ENCODE results near the gene MOSMO.

The MOSMO gene

GRCh38 chr16:22003195-22003594 lies 4.7 kb upstream of the MOSMO start:
- Histone ChIP-seq H3K36me3 (ENCODE audit: control insufficient read depth, insufficient read depth, low read length, severe bottlenecking) (no peaks in the 10 kb centered on the region), H3K4me3 (ENCODE audit: low read length) (no peak overlapping the region), H3K9ac (ENCODE audit: low read length) (no peak overlapping the region), H3K27me3 (replicated peaks; ENCODE audit: control insufficient read depth, insufficient read depth, low read length) (no peaks in the 10 kb centered on the region), H3K9me3 (ENCODE audit: control insufficient read depth, low read length) (no peaks in the 10 kb centered on the region), H3K4me1 (ENCODE audit: control insufficient read depth, insufficient read depth, low read length) (peaks cover 13% of the 10 kb centered on the region)
- DNase-seq (ENCODE audit: low read depth): no peak

- no peaks in the 10 kb centered on the region for H3K36me3 ChIP-seq (ENCODE audit: control insufficient read depth, insufficient read depth, low read length, severe bottlenecking)
- H3K9ac ChIP-seq (ENCODE audit: low read length): no peak overlapping the region
- no peaks in the 10 kb centered on the region for H3K9me3 ChIP-seq (ENCODE audit: control insufficient read depth, low read length)
- no peak overlapping the region for H3K4me3 ChIP-seq (ENCODE audit: low read length)
- H3K4me1 ChIP-seq (ENCODE audit: control insufficient read depth, insufficient read depth, low read length): peaks cover 17% of the 10 kb centered on the region
- no peaks in the 10 kb centered on the region for H3K27me3 ChIP-seq (replicated peaks; ENCODE audit: control insufficient read depth, insufficient read depth, low read length)
- DNase-seq (ENCODE audit: low read depth): no peak
Observed at GRCh38 chr16:22004341-22004740, 3.6 kb upstream of the MOSMO start.

GRCh38 chr16:22005746-22006145 lies 2.2 kb upstream of the MOSMO start:
- no peak overlapping the region for H3K9ac ChIP-seq (ENCODE audit: low read length)
- peaks cover 18% of the 10 kb centered on the region for H3K4me1 ChIP-seq (ENCODE audit: control insufficient read depth, insufficient read depth, low read length)
- H3K36me3 ChIP-seq (ENCODE audit: control insufficient read depth, insufficient read depth, low read length, severe bottlenecking): no peaks in the 10 kb centered on the region
- no peaks in the 10 kb centered on the region for H3K27me3 ChIP-seq (replicated peaks; ENCODE audit: control insufficient read depth, insufficient read depth, low read length)
- no peak for DNase-seq (ENCODE audit: low read depth)
- no peak overlapping the region for H3K4me3 ChIP-seq (ENCODE audit: low read length)
- H3K9me3 ChIP-seq (ENCODE audit: control insufficient read depth, low read length): no peaks in the 10 kb centered on the region

GRCh38 chr16:22006636-22007035 lies 1.3 kb upstream of the MOSMO start:
- no peak for DNase-seq (ENCODE audit: low read depth)
- Histone ChIP-seq H3K9me3 (ENCODE audit: control insufficient read depth, low read length) (no peaks in the 10 kb centered on the region), H3K4me1 (ENCODE audit: control insufficient read depth, insufficient read depth, low read length) (peaks cover 11% of the 10 kb centered on the region), H3K27me3 (replicated peaks; ENCODE audit: control insufficient read depth, insufficient read depth, low read length) (no peaks in the 10 kb centered on the region), H3K9ac (ENCODE audit: low read length) (no peak overlapping the region), H3K36me3 (ENCODE audit: control insufficient read depth, insufficient read depth, low read length, severe bottlenecking) (no peaks in the 10 kb centered on the region), H3K4me3 (ENCODE audit: low read length) (no peak overlapping the region)

- H3K36me3 ChIP-seq (ENCODE audit: control insufficient read depth, insufficient read depth, low read length, severe bottlenecking): no peaks in the 10 kb centered on the region
- H3K9me3 ChIP-seq (ENCODE audit: control insufficient read depth, low read length): no peaks in the 10 kb centered on the region
- H3K27me3 ChIP-seq (replicated peaks; ENCODE audit: control insufficient read depth, insufficient read depth, low read length): no peaks in the 10 kb centered on the region
- H3K4me1 ChIP-seq (ENCODE audit: control insufficient read depth, insufficient read depth, low read length): peaks cover 11% of the 10 kb centered on the region
- H3K4me3 ChIP-seq (ENCODE audit: low read length): peak overlapping the region; percentile 90
- no peak for DNase-seq (ENCODE audit: low read depth)
- peak overlapping the region; percentile 90 for H3K9ac ChIP-seq (ENCODE audit: low read length)
Observed at GRCh38 chr16:22007159-22007508, 777 bp upstream of the MOSMO start.

GRCh38 chr16:22008215-22009059 lies 526 bp downstream of the MOSMO start:
- DNase-seq (ENCODE audit: low read depth): peak; percentile 64

DNA sequence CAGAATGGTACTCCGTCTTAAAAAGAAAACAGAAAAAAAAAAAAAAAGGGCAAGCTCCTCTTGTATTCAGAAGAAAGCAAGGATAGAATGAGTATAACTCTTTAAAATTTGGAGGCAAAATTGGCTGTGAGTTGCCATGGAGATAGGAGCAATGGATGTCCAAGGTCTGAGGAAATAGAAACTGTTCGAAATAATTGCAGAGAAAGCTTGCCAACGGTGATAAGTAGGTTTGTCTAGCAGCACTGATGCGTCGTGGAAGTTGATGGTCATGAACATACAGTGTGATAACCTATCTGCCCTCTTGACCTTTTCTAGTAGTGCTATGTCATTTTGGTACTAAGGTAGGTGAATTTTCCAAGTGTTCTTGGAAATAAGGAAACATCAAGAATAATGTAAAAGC lies 3.0 kb downstream of the MOSMO start:
- Histone ChIP-seq H3K4me1 (ENCODE audit: control insufficient read depth, insufficient read depth, low read length) (peaks cover 11% of the 10 kb centered on the region), H3K4me3 (ENCODE audit: low read length) (no peak overlapping the region), H3K9me3 (ENCODE audit: control insufficient read depth, low read length) (no peaks in the 10 kb centered on the region), H3K9ac (ENCODE audit: low read length) (no peak overlapping the region), H3K36me3 (ENCODE audit: control insufficient read depth, insufficient read depth, low read length, severe bottlenecking) (no peaks in the 10 kb centered on the region), H3K27me3 (replicated peaks; ENCODE audit: control insufficient read depth, insufficient read depth, low read length) (no peaks in the 10 kb centered on the region)
- no peak for DNase-seq (ENCODE audit: low read depth)

More at GRCh38 chr16:22008215-22009059, 526 bp downstream of the MOSMO start:
- Histone ChIP-seq H3K9ac (ENCODE audit: low read length) (peak overlapping the region; percentile 85), H3K4me1 (ENCODE audit: control insufficient read depth, insufficient read depth, low read length) (peaks cover 11% of the 10 kb centered on the region), H3K4me3 (ENCODE audit: low read length) (peak overlapping the region; percentile 89), H3K9me3 (ENCODE audit: control insufficient read depth, low read length) (no peaks in the 10 kb centered on the region), H3K36me3 (ENCODE audit: control insufficient read depth, insufficient read depth, low read length, severe bottlenecking) (no peaks in the 10 kb centered on the region), H3K27me3 (replicated peaks; ENCODE audit: control insufficient read depth, insufficient read depth, low read length) (no peaks in the 10 kb centered on the region)

- H3K4me1 ChIP-seq (ENCODE audit: control insufficient read depth, insufficient read depth, low read length): peaks cover 7% of the 10 kb centered on the region
- no peak overlapping the region for H3K4me3 ChIP-seq (ENCODE audit: low read length)
- H3K9me3 ChIP-seq (ENCODE audit: control insufficient read depth, low read length): no peaks in the 10 kb centered on the region
Observed at GRCh38 chr16:22012241-22012640, 4.3 kb downstream of the MOSMO start.

GRCh38 chr16:22013486-22013885 lies 5.6 kb downstream of the MOSMO start:
- no peak overlapping the region for H3K4me3 ChIP-seq (ENCODE audit: low read length)
- no peak overlapping the region for H3K9ac ChIP-seq (ENCODE audit: low read length)
- H3K4me1 ChIP-seq (ENCODE audit: control insufficient read depth, insufficient read depth, low read length): peaks cover 13% of the 10 kb centered on the region
- DNase-seq (ENCODE audit: low read depth): no peak
- H3K36me3 ChIP-seq (ENCODE audit: control insufficient read depth, insufficient read depth, low read length, severe bottlenecking): no peaks in the 10 kb centered on the region
- H3K27me3 ChIP-seq (replicated peaks; ENCODE audit: control insufficient read depth, insufficient read depth, low read length): no peaks in the 10 kb centered on the region
- H3K9me3 ChIP-seq (ENCODE audit: control insufficient read depth, low read length): no peaks in the 10 kb centered on the region

More at GRCh38 chr16:22012241-22012640, 4.3 kb downstream of the MOSMO start:
- no peak overlapping the region for H3K9ac ChIP-seq (ENCODE audit: low read length)
- no peaks in the 10 kb centered on the region for H3K27me3 ChIP-seq (replicated peaks; ENCODE audit: control insufficient read depth, insufficient read depth, low read length)
- no peaks in the 10 kb centered on the region for H3K36me3 ChIP-seq (ENCODE audit: control insufficient read depth, insufficient read depth, low read length, severe bottlenecking)
- no peak for DNase-seq (ENCODE audit: low read depth)

GRCh38 chr16:22014271-22014873 lies 6.5 kb downstream of the MOSMO start:
- Histone ChIP-seq H3K4me3 (ENCODE audit: low read length) (no peak overlapping the region), H3K36me3 (ENCODE audit: control insufficient read depth, insufficient read depth, low read length, severe bottlenecking) (no peaks in the 10 kb centered on the region), H3K27me3 (replicated peaks; ENCODE audit: control insufficient read depth, insufficient read depth, low read length) (no peaks in the 10 kb centered on the region), H3K4me1 (ENCODE audit: control insufficient read depth, insufficient read depth, low read length) (peaks cover 18% of the 10 kb centered on the region), H3K9me3 (ENCODE audit: control insufficient read depth, low read length) (no peaks in the 10 kb centered on the region), H3K9ac (ENCODE audit: low read length) (no peak overlapping the region)
- no peak for DNase-seq (ENCODE audit: low read depth)

DNA sequence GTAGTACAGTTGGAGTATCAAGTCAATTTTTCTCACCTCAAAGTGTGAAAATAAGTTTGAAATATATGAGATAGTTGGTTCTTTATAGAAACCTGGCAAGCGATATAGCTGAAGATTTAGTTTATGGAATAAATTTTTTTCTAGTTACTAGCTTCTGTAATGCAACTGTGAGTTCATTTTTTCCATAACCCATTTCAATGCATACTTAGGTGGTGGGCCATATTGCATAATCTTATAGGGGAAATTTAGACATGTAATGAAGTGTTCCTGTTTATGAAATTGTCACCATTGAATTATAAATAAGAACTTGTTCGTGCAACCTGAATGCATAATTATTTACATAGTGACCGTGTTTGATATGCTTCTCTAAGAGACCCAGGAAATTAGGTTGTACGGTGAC lies 9.0 kb downstream of the MOSMO start:
- no peaks in the 10 kb centered on the region for H3K36me3 ChIP-seq (ENCODE audit: control insufficient read depth, insufficient read depth, low read length, severe bottlenecking)
- H3K4me3 ChIP-seq (ENCODE audit: low read length): no peak overlapping the region
- no peaks in the 10 kb centered on the region for H3K9me3 ChIP-seq (ENCODE audit: control insufficient read depth, low read length)
- no peaks in the 10 kb centered on the region for H3K27me3 ChIP-seq (replicated peaks; ENCODE audit: control insufficient read depth, insufficient read depth, low read length)
- H3K4me1 ChIP-seq (ENCODE audit: control insufficient read depth, insufficient read depth, low read length): peaks cover 17% of the 10 kb centered on the region
- H3K9ac ChIP-seq (ENCODE audit: low read length): no peak overlapping the region
- DNase-seq (ENCODE audit: low read depth): no peak

Measured in adipocyte (in vitro differentiated cells).